IMR-90 (cell line): Measurements from ENCODE around the gene SMG5. TPM values are rescaled to one million over a fixed set of nuclear protein-coding genes. Genes with fewer than 3 reads are reported as not detected.

Experiments
- ATAC-seq: fragments of 200-7000 bp; cut with Tn5 transposase; 2 replicates; pipeline ENCODE4 v1.9.1; 2020; ENCODE audit warnings: low read depth, mild to moderate bottlenecking, moderate library complexity
- BruUV-seq: library from RNA; stranded (reverse); fragments of 400-500 nt; replicated peaks from 2 replicates; lab custom pipeline; 2021; lab: Mats Ljungman, UMichigan
- CTCF ChIA-PET: fragments of 300-600 bp; formaldehyde crosslinking; extraction: SDS; loops from one replicate; lab custom pipeline; 2021; ENCODE audit warnings: antibody characterized with exemption; lab: Yijun Ruan, JAX
- POLR2A ChIA-PET: fragments of 300-600 bp; sonication (Branson Sonifier 250); formaldehyde crosslinking; loops from one replicate; lab custom pipeline; 2022; ENCODE audit warnings: antibody characterized with exemption; ENCODE audit not compliant: unreplicated experiment; lab: Charles Lee
- DNase-seq: peaks from one replicate; pipeline ENCODE4 v3.0.0; 2013
- H2AFZ ChIP-seq: replicated peaks from 2 replicates; pipeline ENCODE3; 2013; ENCODE audit warnings: low read length, mild to moderate bottlenecking; ENCODE audit not compliant: poor library complexity
- H2AK5ac ChIP-seq: 2 replicates; pipeline ENCODE4 v1.6.1; 2013; ENCODE audit warnings: low read depth, low read length, inconsistent platforms
- H2AK9ac ChIP-seq: replicated peaks from 2 replicates; pipeline ENCODE3; 2013; ENCODE audit warnings: mild to moderate bottlenecking, low read depth, low read length, moderate library complexity; ENCODE audit not compliant: poor library complexity
- H2BK120ac ChIP-seq: 2 replicates; pipeline ENCODE4 v1.6.1; 2013; ENCODE audit warnings: low read depth, low read length, inconsistent platforms
- H2BK15ac ChIP-seq: 3 replicates; pipeline ENCODE4 v1.6.1; 2013; ENCODE audit warnings: low read depth, low read length, inconsistent platforms
- H2BK20ac ChIP-seq: 2 replicates; pipeline ENCODE4 v1.6.1; 2013; ENCODE audit warnings: low read depth, mild to moderate bottlenecking, inconsistent platforms, low read length, moderate library complexity
- H2BK5ac ChIP-seq: 2 replicates; pipeline ENCODE4 v1.6.1; 2013; ENCODE audit warnings: mild to moderate bottlenecking, low read depth, low read length, inconsistent platforms; ENCODE audit not compliant: poor library complexity, severe bottlenecking
- H3K14ac ChIP-seq: replicated peaks from 2 replicates; pipeline ENCODE4 v1.6.1; 2013; ENCODE audit warnings: low read depth, low read length, inconsistent platforms
- H3K18ac ChIP-seq: 2 replicates; pipeline ENCODE4 v1.6.1; 2013; ENCODE audit warnings: low read depth, low read length, control low read depth
- H3K23ac ChIP-seq: 2 replicates; pipeline ENCODE4 v1.6.1; 2013; ENCODE audit warnings: low read depth, low read length, inconsistent platforms
- H3K27ac ChIP-seq: 2 replicates; pipeline ENCODE4 v1.5.1; 2013; ENCODE audit warnings: mild to moderate bottlenecking, control low read depth, low read length; ENCODE audit not compliant: insufficient read depth
- H3K27me3 ChIP-seq: 2 replicates; pipeline ENCODE4 v1.6.1; 2013; ENCODE audit warnings: low read length; ENCODE audit not compliant: control insufficient read depth, insufficient read depth
- H3K36me3 ChIP-seq: 2 replicates; pipeline ENCODE4 v1.6.1; 2013; ENCODE audit warnings: low read length, mixed read lengths; ENCODE audit not compliant: control insufficient read depth, insufficient read depth
- H3K4ac ChIP-seq: 2 replicates; pipeline ENCODE4 v1.6.1; 2013; ENCODE audit warnings: low read depth, low read length, inconsistent platforms
- H3K4me1 ChIP-seq: 2 replicates; pipeline ENCODE4 v1.6.1; 2013; ENCODE audit warnings: low read length, mixed read lengths; ENCODE audit not compliant: control insufficient read depth, insufficient read depth
- H3K4me2 ChIP-seq: 2 replicates; pipeline ENCODE4 v1.6.1; 2013; ENCODE audit warnings: low read depth, mild to moderate bottlenecking, control low read depth, low read length, moderate library complexity
- H3K4me3 ChIP-seq: 2 replicates; pipeline ENCODE4 v1.5.1; 2013; ENCODE audit warnings: low read depth, mild to moderate bottlenecking, control low read depth, low read length, moderate library complexity; ENCODE audit not compliant: insufficient read depth
- H3K56ac ChIP-seq: 2 replicates; pipeline ENCODE4 v1.6.1; 2013; ENCODE audit warnings: low read length, inconsistent platforms; ENCODE audit not compliant: insufficient read depth; ENCODE audit errors: extremely low read depth
- H3K79me1 ChIP-seq, 2 experiments: 2 replicates each; pipeline ENCODE4 v1.6.1; 2013; ENCODE audit warnings: low read length in 2 of 2, inconsistent platforms in 1 of 2, low read depth in 1 of 2
- H3K9ac ChIP-seq: 2 replicates; pipeline ENCODE4 v1.6.1; 2013; ENCODE audit warnings: low read depth, low read length, control low read depth
- H3K9me1 ChIP-seq: 2 replicates; pipeline ENCODE4 v1.6.1; 2013; ENCODE audit warnings: low read length, inconsistent platforms; ENCODE audit not compliant: insufficient read depth
- H3K9me3 ChIP-seq: 2 replicates; pipeline ENCODE4 v1.6.1; 2013; ENCODE audit warnings: low read length; ENCODE audit not compliant: control insufficient read depth, insufficient read depth
- H4K20me1 ChIP-seq: 2 replicates; pipeline ENCODE4 v1.6.1; 2013; ENCODE audit warnings: low read length, inconsistent platforms; ENCODE audit not compliant: insufficient read depth
- H4K5ac ChIP-seq: 2 replicates; pipeline ENCODE4 v1.6.1; 2013; ENCODE audit warnings: mild to moderate bottlenecking, low read depth, low read length, control low read depth
- H4K8ac ChIP-seq, 2 experiments: 2 replicates each; pipeline ENCODE4 v1.6.1; 2013; ENCODE audit warnings: low read depth in 2 of 2, low read length in 2 of 2, control low read depth in 1 of 2, inconsistent platforms in 1 of 2
- H4K91ac ChIP-seq: 2 replicates; pipeline ENCODE4 v1.6.1; 2013; ENCODE audit warnings: low read depth, low read length, inconsistent platforms; ENCODE audit not compliant: insufficient read depth
- CHD1 ChIP-seq: IDR thresholded peaks from 2 replicates; pipeline ENCODE4 v1.6.1; 2012; ENCODE audit warnings: low read depth, low read length, improper control_type of control experiment
- MAFK ChIP-seq: IDR thresholded peaks from 2 replicates; pipeline ENCODE4 v1.6.1; 2012; ENCODE audit warnings: low read depth, low read length, improper control_type of control experiment
- MAZ ChIP-seq: IDR thresholded peaks from 2 replicates; pipeline ENCODE4 v1.6.1; 2012; ENCODE audit warnings: low read depth, mild to moderate bottlenecking, low read length, improper control_type of control experiment, moderate library complexity, borderline replicate concordance
- MXI1 ChIP-seq: IDR thresholded peaks from 2 replicates; pipeline ENCODE4 v1.6.1; 2012; ENCODE audit warnings: low read depth, mild to moderate bottlenecking, low read length, moderate library complexity, borderline replicate concordance
- NFE2L2 ChIP-seq: fragments of 150-350 bp; IDR thresholded peaks from 2 replicates; pipeline ENCODE4 v1.6.1; 2016; ENCODE audit warnings: low read depth, mild to moderate bottlenecking, low read length
- POLR2A ChIP-seq: IDR thresholded peaks from 2 replicates; pipeline ENCODE4 v1.6.1; 2012; ENCODE audit warnings: mild to moderate bottlenecking, low read depth, low read length
- RAD21 ChIP-seq: IDR thresholded peaks from 2 replicates; pipeline ENCODE4 v1.6.1; 2012; ENCODE audit warnings: low read length, improper control_type of control experiment
- RFX5 ChIP-seq: IDR thresholded peaks from 2 replicates; pipeline ENCODE4 v1.8.0; 2012; ENCODE audit warnings: low read depth, mild to moderate bottlenecking, low read length, moderate library complexity
- SMC3 ChIP-seq: fragments of 150-350 bp; IDR thresholded peaks from 2 replicates; pipeline ENCODE4 v1.6.1; 2016; ENCODE audit warnings: low read depth, mild to moderate bottlenecking, antibody characterized with exemption, low read length, moderate library complexity
- WGBS, 2 experiments: methylation state at CpG; one replicate each; pipeline versions ENCODE4 v1.1.5 to v1.1.7; 2013; ENCODE audit warnings: missing lambda C conversion rate in 2 of 2; ENCODE audit not compliant: insufficient read length in 1 of 2; ENCODE audit errors: extremely low coverage in 2 of 2; 5-methylcytosine and 5-hydroxymethylcytosine counted together
- dilution Hi-C: fragments of 300-500 bp; cut with HindIII; formaldehyde crosslinking; loops from one replicate; pipeline ENCODE4 v1.14.3; 2018; ENCODE audit warnings: low sequenced_read_pairs; ENCODE audit not compliant: unreplicated experiment
- in situ Hi-C: fragments of 300-500 bp; cut with MboI; formaldehyde crosslinking; loops from 3 replicates; pipeline ENCODE4 v1.14.3; 2019; ENCODE audit warnings: low sequenced_read_pairs, inconsistent platforms, mixed read lengths
- intact Hi-C: fragments of 100-400 bp; cut with micrococcal nuclease; formaldehyde crosslinking; loops from 2 replicates; pipeline ENCODE4 v1.10.0; 2022
- polyA plus RNA-seq, 3 experiments: library from polyadenylated mRNA; depleted of rRNA; stranded (reverse); fragments of >200 nt; gene quantifications; 2 replicates each; pipeline ENCODE4 v1.2.3, GENCODE V29; 2012; ENCODE audit warnings: low replicate concordance in 1 of 3
- total RNA-seq: library from RNA; depleted of rRNA; stranded (reverse); fragments of >200 nt; gene quantifications from 2 replicates; pipeline ENCODE4 v1.2.3, GENCODE V29; 2012
- TF ChIP-seq, protein P1 (sequence below): fragments of 150-350 bp; IDR thresholded peaks from 2 replicates; pipeline ENCODE4 v1.6.1; 2017; ENCODE audit warnings: mild to moderate bottlenecking, antibody characterized with exemption, low read length, low read depth

SMG5 gene
- total and polyA plus RNA-seq, 2 of the 4 experiments (the other 2 are of a cell fraction) = 34.7 to 37.3 TPM

DNA sequence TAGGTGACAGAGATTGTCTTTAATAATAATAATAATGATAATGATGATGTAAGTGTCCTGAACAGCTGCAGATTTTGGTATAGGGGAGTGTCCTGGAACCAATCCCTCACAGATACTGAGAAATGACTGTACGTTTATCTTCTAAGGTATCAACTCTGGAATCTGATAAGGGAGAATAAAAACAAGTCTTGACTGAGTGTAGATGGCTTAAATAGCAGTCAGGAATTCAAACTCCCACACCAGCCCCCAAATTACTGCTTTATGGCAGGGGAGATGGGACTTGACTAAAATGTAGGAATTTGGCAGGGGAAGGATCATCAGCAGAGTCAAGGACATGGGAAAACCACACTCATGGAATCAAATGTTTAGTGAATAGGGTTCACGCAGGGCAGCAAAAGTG lies 22.6 kb upstream of the SMG5 start:
- dilution Hi-C loops (no loop called here), intact Hi-C loops (no loop called here), in situ Hi-C loops (no loop called here)
- no peak overlapping the region for H3K9ac ChIP-seq
- H2AK9ac ChIP-seq = no peak overlapping the region
- DNase-seq = no peak
- H2BK15ac ChIP-seq = no peak overlapping the region
- CTCF ChIA-PET = interaction anchor here (0.9 kb wide), 1 partner anchor 16 kb away, joined by 3 read pairs; no protein-coding TSS in a partner anchor
- no peak overlapping the region for H2BK120ac ChIP-seq
- H2BK20ac ChIP-seq = no peak overlapping the region
- no peak overlapping the region for H3K27ac ChIP-seq
- H4K5ac ChIP-seq = no peak overlapping the region
- no peak for ATAC-seq
- H4K91ac ChIP-seq = no peak overlapping the region
- no peak overlapping the region for H4K8ac ChIP-seq
- H4K20me1 ChIP-seq = peaks cover 8% of the 10 kb centered on the region; the same call in 1 of the 2 replicates
- no peaks in the 10 kb centered on the region for H3K27me3 ChIP-seq
- H2BK5ac ChIP-seq = no peak overlapping the region
- H3K14ac ChIP-seq = no peak overlapping the region
- no TSS peak for BruUV-seq
- POLR2A ChIA-PET = no interaction called here
- no peak overlapping the region for H3K4me2 ChIP-seq
- TF ChIP-seq MAFK = no peak
- no peak for TF ChIP-seq SMC3
- TF ChIP-seq, protein P1, sequence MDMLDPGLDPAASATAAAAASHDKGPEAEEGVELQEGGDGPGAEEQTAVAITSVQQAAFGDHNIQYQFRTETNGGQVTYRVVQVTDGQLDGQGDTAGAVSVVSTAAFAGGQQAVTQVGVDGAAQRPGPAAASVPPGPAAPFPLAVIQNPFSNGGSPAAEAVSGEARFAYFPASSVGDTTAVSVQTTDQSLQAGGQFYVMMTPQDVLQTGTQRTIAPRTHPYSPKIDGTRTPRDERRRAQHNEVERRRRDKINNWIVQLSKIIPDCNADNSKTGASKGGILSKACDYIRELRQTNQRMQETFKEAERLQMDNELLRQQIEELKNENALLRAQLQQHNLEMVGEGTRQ = no peak
- TF ChIP-seq NFE2L2 = no peak
- TF ChIP-seq RAD21 = no peak
- no peak for TF ChIP-seq MAZ
- TF ChIP-seq MXI1 = no peak
- no peak for TF ChIP-seq CHD1
- no peak for TF ChIP-seq POLR2A
- TF ChIP-seq RFX5 = no peak
- H3K4me1 ChIP-seq = peaks cover 5% of the 10 kb centered on the region
- no peak overlapping the region for H3K23ac ChIP-seq
- no peak overlapping the region for H3K4me3 ChIP-seq
- H3K4ac ChIP-seq = no peak overlapping the region
- peaks cover 4% of the 10 kb centered on the region for H3K9me1 ChIP-seq
- H3K9me3 ChIP-seq = no peaks in the 10 kb centered on the region
- H2AFZ ChIP-seq = no peak overlapping the region
- H3K18ac ChIP-seq = no peak overlapping the region
- H2AK5ac ChIP-seq = no peak overlapping the region
- no peak overlapping the region for H3K56ac ChIP-seq
- H3K36me3 ChIP-seq = peaks cover 35% of the 10 kb centered on the region
- WGBS, 2 experiments = no CpG with 5 or more reads among the region's 2 CpGs
- H3K79me1 ChIP-seq = peaks cover 4 to 10% of the 10 kb centered on the region in 2 experiments; a peak in 1 of 4 replicates
